RWPE2 (cell line): Measurements from ENCODE around the gene NFYC.

ENCODE experiments used
- ATAC-seq: fragments of 200-7000 bp; cut with Tn5 transposase; 3 replicates; pipeline ENCODE4 v1.9.1; 2021; ENCODE audit warnings: low read depth
- DNase-seq: peaks from one replicate; pipeline ENCODE4 v3.0.0-alpha.2; 2020; ENCODE audit warnings: low spot score
- H3K27ac ChIP-seq: fragments of 450-650 bp; 2 replicates; pipeline ENCODE4 v1.5.1; 2017; ENCODE audit warnings: mild to moderate bottlenecking; ENCODE audit not compliant: poor library complexity, severe bottlenecking
- H3K27me3 ChIP-seq: fragments of 250-450 bp; sonication (Bioruptor Pico); 2 replicates; pipeline ENCODE4 v1.5.1; 2021; ENCODE audit warnings: mild to moderate bottlenecking, moderate library complexity; ENCODE audit not compliant: insufficient read depth, poor library complexity, severe bottlenecking
- H3K36me3 ChIP-seq: fragments of 250-450 bp; sonication (Bioruptor Pico); 2 replicates; pipeline ENCODE4 v1.5.1; 2020; ENCODE audit warnings: low read depth, mild to moderate bottlenecking, moderate library complexity
- H3K4me1 ChIP-seq: fragments of 250-450 bp; sonication (Bioruptor Pico); 2 replicates; pipeline ENCODE4 v1.5.1; 2021; ENCODE audit warnings: mild to moderate bottlenecking, moderate library complexity; ENCODE audit not compliant: insufficient read depth, poor library complexity, severe bottlenecking
- H3K4me3 ChIP-seq: fragments of 250-450 bp; sonication (Bioruptor Pico); 2 replicates; pipeline ENCODE4 v1.5.1; 2021; ENCODE audit warnings: mild to moderate bottlenecking, moderate library complexity; ENCODE audit not compliant: severe bottlenecking
- H3K9me3 ChIP-seq: fragments of 250-450 bp; sonication (Bioruptor Pico); 2 replicates; pipeline ENCODE4 v1.5.1; 2021; ENCODE audit warnings: mild to moderate bottlenecking, moderate library complexity; ENCODE audit not compliant: severe bottlenecking
- TF ChIP-seq, protein P1 (sequence below): fragments of 450-650 bp; IDR thresholded peaks from one replicate; pipeline ENCODE4 v1.5.1; 2017; ENCODE audit warnings: mild to moderate bottlenecking, moderate library complexity; ENCODE audit not compliant: poor library complexity, severe bottlenecking

NFYC gene

DNA sequence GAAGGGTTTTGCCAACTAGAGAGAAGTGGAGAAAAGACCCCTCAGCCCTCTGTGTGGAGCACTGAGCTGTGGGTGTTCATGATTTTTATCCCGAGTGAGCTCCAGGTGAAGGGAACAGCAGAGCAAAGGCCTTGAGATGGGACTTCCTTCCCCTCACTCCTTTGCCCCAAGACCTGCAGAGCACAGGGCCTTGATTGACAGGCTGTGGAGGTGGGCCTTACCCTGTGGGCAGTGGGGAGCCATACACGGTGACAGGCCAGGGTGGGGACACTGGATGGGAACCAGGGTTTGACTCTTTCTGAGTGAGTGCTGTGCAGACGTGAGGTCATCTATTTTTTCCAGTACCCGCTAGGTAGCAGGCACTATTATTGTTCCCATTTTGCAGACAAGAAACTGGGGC lies 102.5 kb downstream of the NFYC start:
- Histone ChIP-seq H3K27me3 (no peaks in the 10 kb centered on the region), H3K36me3 (no peaks in the 10 kb centered on the region), H3K9me3 (no peaks in the 10 kb centered on the region), H3K4me1 (no peaks in the 10 kb centered on the region), H3K4me3 (no peak overlapping the region), H3K27ac (no peak overlapping the region)
- ATAC-seq (no peak), DNase-seq (no peak)
- TF ChIP-seq, protein P1, sequence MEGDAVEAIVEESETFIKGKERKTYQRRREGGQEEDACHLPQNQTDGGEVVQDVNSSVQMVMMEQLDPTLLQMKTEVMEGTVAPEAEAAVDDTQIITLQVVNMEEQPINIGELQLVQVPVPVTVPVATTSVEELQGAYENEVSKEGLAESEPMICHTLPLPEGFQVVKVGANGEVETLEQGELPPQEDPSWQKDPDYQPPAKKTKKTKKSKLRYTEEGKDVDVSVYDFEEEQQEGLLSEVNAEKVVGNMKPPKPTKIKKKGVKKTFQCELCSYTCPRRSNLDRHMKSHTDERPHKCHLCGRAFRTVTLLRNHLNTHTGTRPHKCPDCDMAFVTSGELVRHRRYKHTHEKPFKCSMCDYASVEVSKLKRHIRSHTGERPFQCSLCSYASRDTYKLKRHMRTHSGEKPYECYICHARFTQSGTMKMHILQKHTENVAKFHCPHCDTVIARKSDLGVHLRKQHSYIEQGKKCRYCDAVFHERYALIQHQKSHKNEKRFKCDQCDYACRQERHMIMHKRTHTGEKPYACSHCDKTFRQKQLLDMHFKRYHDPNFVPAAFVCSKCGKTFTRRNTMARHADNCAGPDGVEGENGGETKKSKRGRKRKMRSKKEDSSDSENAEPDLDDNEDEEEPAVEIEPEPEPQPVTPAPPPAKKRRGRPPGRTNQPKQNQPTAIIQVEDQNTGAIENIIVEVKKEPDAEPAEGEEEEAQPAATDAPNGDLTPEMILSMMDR, result no peak

DNA sequence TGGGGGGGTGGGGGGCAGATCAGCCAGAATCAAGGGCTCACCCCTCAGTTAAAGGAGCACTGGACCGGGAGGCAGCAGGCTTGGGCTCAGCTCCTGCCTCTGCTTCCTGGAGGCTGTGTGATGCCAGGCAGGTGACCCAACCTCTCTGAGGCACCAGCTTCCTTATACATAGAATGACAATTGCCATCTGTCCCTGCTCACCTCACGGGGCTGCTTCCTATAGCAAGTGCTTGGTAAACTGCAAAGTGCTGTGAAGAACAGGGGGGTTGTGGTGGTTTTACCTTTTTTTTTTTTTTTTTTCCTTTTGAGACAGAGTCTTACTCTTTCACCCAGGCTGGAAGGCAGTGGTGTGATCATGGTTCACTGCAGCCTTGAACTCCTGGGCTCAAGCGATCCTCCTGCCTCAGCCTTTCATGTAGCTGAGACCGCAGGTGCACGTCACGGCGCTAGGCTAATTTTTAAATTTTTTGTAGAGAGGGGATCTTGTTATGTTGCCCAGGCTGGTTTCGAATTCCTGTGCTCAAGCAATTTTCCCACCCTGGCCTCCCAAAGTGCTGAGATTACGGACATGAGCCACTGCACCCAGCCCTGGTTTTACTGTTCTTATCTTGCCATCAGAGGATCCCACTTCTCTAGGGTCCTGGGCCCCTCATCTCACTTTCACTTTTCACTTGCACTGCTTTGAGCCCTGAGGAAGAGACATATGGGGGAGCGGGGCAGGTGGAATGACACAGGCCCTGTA lies 103.6 kb downstream of the NFYC start:
- ATAC-seq, result no peak
- H3K4me3 ChIP-seq, result no peak overlapping the region

DNA sequence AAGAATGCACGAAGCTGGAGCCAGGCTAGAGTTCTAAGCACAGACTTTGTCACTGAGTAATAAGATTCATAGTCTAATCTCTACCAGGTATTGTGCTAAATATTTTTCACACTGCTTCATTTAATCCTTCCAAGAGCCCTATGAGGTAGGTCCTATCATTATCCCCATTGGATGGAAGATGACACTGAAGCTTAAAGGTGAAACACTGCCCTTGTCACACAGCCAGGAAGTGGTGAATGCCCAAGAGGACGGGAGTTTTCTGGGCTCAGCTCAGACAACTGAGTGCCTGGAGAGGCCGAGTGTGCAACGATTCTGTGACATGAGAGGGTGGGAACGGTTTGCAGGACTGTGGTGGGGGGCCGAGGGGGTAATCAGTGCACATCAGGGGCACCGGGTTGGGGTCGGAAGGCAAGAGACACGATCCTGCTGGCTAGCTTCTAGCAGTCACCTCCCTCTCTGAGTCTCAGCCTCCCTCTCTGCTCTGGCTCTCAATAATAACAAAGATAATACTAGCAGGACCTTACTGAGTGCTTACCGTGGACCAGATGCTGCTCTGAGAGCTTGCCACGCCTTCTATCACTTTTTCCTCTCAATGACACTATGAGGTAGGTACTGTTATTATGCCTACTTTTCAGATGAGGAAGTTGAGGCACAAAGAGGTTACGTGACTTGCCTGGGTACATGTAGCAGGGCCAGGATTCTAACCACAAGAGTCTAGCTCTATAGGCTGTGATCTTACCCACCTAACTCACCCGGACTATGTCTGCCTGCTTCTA lies 104.5 kb downstream of the NFYC start:
- Histone ChIP-seq H3K36me3 (no peaks in the 10 kb centered on the region), H3K27ac (no peak overlapping the region), H3K4me3 (no peak overlapping the region), H3K27me3 (no peaks in the 10 kb centered on the region), H3K4me1 (no peaks in the 10 kb centered on the region), H3K9me3 (no peaks in the 10 kb centered on the region)
- DNase-seq (no peak), ATAC-seq (no peak)
- TF ChIP-seq, protein P1, result no peak

More for the DNA sequence above, 103.6 kb downstream of the NFYC start:
- Histone ChIP-seq H3K27ac (no peak overlapping the region), H3K27me3 (no peaks in the 10 kb centered on the region), H3K36me3 (no peaks in the 10 kb centered on the region), H3K4me1 (no peaks in the 10 kb centered on the region), H3K9me3 (no peaks in the 10 kb centered on the region)
- TF ChIP-seq, protein P1, result no peak
- no peak for DNase-seq

DNA sequence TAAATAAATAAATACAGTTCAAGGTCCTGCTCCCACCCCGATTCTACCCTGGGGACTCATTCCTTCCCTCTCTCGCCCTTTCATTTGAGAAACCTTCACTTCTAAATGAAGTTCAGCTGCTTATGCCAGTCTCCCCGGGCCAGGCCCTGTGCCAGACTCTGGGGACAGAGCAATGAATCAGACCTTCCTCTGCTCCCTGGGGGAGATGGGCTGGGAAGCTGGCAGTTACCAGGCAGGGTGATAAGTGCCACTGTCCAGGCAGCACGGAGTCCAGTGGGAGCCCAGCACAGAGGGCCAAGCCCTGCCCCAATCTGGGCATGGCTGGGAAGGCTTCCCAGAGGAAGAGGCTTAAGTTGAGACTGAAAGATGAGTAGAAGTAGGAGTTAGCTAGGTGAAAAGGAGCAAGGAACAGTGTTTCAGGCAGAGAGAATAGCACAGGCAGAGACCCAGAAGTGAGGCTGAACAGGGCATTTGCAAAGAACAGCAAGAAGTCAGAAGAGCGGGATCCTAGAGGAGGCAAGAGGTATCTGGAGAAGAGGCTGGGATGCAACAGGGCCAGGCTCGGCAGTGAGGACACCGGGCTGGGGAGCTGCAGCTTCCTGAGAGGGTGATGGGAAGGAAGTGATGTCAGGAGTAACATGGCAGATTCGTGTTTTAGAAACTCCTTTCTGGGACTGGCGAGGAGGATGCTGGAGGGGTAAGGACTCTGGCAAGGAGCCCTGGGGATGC lies 105.6 kb downstream of the NFYC start:
- H3K4me3 ChIP-seq, result no peak overlapping the region
- TF ChIP-seq, protein P1, result no peak
- DNase-seq (no peak), ATAC-seq (peak; percentile 24; the same call in 1 of the 3 replicates)
- H3K27ac ChIP-seq, result no peak overlapping the region
- H3K4me1 ChIP-seq, result peaks cover 2% of the 10 kb centered on the region
- no peaks in the 10 kb centered on the region for H3K36me3 ChIP-seq
- no peaks in the 10 kb centered on the region for H3K27me3 ChIP-seq
- H3K9me3 ChIP-seq, result no peaks in the 10 kb centered on the region
